Large intestine (tissue), 12 donors: ENCODE results near the gene LGI4. TPM values are rescaled to one million over a fixed set of nuclear protein-coding genes. Genes with fewer than 3 reads are reported as not detected.

Source experiments
- DNase-seq, 2 donors: peaks; one replicate each; pipeline versions ENCODE4 v3.0.0 to v3.0.0-alpha.2; 2013
- H3K27ac ChIP-seq: one replicate; pipeline ENCODE4 v1.5.1; 2013; ENCODE audit warnings: low read length
- H3K27me3 ChIP-seq: 2 replicates; pipeline ENCODE4 v1.6.1; 2013; ENCODE audit warnings: low read length; ENCODE audit not compliant: control insufficient read depth, insufficient read depth
- H3K36me3 ChIP-seq: 2 replicates; pipeline ENCODE4 v1.6.1; 2013; ENCODE audit warnings: low read length; ENCODE audit not compliant: control insufficient read depth, insufficient read depth
- H3K4me1 ChIP-seq: one replicate; pipeline ENCODE4 v1.6.1; 2013; ENCODE audit warnings: low read length; ENCODE audit not compliant: control insufficient read depth, insufficient read depth
- H3K4me3 ChIP-seq: one replicate; pipeline ENCODE4 v1.5.1; 2013; ENCODE audit warnings: low read length
- H3K9me3 ChIP-seq: one replicate; pipeline ENCODE4 v1.6.1; 2013; ENCODE audit warnings: mild to moderate bottlenecking, low read depth, low read length, moderate library complexity; ENCODE audit not compliant: control insufficient read depth
- WGBS: methylation state at CpG from one replicate; pipeline ENCODE4 v1.1.5; 2013; ENCODE audit warnings: low lambda C conversion rate; ENCODE audit not compliant: insufficient coverage; 5-methylcytosine and 5-hydroxymethylcytosine counted together
- long read RNA-seq, 11 donors: transcript quantifications; one replicate each; lab custom pipeline, GENCODE V29; 2026
- polyA plus RNA-seq: library from polyadenylated mRNA; unstranded; fragments of 120-200 nt; gene quantifications from one replicate; pipeline ENCODE4 v1.2.1, GENCODE V29; 2013

The LGI4 gene
- polyA plus RNA-seq = 9.4 TPM
- long read RNA-seq, donor 1, partial matches to known transcripts = 0 of 1 reads
- long read RNA-seq, donor 1, other reads (novel, unspliced or antisense) = 0 of 1 reads
- long read RNA-seq, donor 2, partial matches to known transcripts = 5 of 33 reads
- long read RNA-seq, donor 2, other reads (novel, unspliced or antisense) = 24 of 33 reads
- long read RNA-seq, donor 3 = 0 reads
- long read RNA-seq, donor 4 = 0 reads
- long read RNA-seq, donor 5, partial matches to known transcripts = 0 of 5 reads
- long read RNA-seq, donor 5, other reads (novel, unspliced or antisense) = 0 of 5 reads
- long read RNA-seq, donor 6, partial matches to known transcripts = 0 of 1 reads
- long read RNA-seq, donor 6, other reads (novel, unspliced or antisense) = 0 of 1 reads
- long read RNA-seq, donor 7, partial matches to known transcripts = 32 of 35 reads
- long read RNA-seq, donor 7, other reads (novel, unspliced or antisense) = 0 of 35 reads
- long read RNA-seq, donor 8 = 0 reads
- long read RNA-seq, donor 9, partial matches to known transcripts = 0 of 2 reads
- long read RNA-seq, donor 9, other reads (novel, unspliced or antisense) = 0 of 2 reads
- long read RNA-seq, donor 10, partial matches to known transcripts = 0 of 14 reads
- long read RNA-seq, donor 10, other reads (novel, unspliced or antisense) = 13 of 14 reads
- long read RNA-seq, donor 11, partial matches to known transcripts = 0 of 2 reads
- long read RNA-seq, donor 11, other reads (novel, unspliced or antisense) = 0 of 2 reads

DNA sequence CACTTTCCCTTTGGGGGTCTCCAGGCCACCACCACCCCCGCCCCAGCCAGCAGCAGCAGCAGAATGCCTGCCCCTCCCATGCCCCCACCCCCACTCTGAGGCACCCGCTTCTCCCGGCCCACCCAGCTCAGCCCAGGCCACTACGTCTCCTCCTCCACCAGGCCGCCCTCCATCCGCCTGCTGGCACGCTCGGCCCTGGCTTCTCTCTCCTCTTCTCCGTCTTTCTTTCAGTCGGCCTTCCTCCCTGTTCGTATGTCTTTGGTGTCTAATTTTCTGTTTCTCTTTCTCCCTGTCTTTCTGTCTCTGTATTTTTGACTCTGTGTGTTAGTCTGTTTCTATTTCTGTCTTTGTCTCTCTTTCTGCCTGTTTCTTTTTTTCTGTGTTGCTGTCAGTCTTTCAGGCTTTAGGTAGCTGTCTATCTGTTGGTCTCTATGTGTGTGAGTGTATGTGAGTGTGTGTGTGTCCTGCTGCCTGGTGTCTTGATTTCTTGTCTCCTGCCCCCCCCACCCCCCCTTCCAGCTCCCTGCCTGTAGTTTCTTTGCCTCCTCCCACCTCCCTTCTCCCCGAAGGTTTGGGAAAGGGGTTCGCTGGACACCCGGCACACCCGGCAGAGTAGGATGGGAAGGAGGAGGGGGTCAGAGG lies at the start of gene LGI4:
Gene LGI4 (minus strand): TSS at position 459 of the 642 bp plus-strand sequence. CDS start 379 bp downstream, at position 80.
- DNase-seq = no peak
- Histone ChIP-seq H3K4me3 (no peak within 1 kb of the TSS), H3K9me3 (peaks cover 3% of the 10 kb centered on the region), H3K27me3 (no peaks in the 10 kb centered on the region), H3K4me1 (peaks cover 57% of the 10 kb centered on the region), H3K27ac (peak within 1 kb of the TSS; percentile 11), H3K36me3 (no peaks in the 10 kb centered on the region)
- 60% methylated on average over 1 of the region's 15 CpGs for WGBS

DNA sequence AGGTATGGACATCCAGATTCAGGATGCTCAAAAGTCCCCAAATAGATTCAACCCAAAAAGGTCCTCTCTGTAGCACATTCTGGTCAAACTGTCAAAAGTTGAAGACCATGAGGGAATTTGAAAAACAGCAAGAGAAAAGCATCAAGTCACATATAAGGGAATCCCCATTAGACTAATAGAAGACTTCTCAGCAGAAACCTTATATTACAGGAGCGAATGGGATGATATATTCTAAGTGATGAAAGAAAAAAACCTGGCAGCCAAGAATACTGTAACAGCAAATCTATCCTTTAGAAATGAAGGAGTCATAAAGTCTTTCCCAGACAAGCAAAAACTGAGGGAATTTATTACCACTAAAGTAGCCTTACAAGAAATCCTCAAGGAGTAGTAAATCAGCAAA lies 49.4 kb upstream of the LGI4 start:
- no peaks in the 10 kb centered on the region for H3K9me3 ChIP-seq
- H3K36me3 ChIP-seq = no peaks in the 10 kb centered on the region
- no peaks in the 10 kb centered on the region for H3K4me1 ChIP-seq
- no peak overlapping the region for H3K27ac ChIP-seq
- H3K4me3 ChIP-seq = no peak overlapping the region
- WGBS = 100% methylated on average over 1 of the region's 1 CpG
- DNase-seq = no peak
- no peaks in the 10 kb centered on the region for H3K27me3 ChIP-seq

DNA sequence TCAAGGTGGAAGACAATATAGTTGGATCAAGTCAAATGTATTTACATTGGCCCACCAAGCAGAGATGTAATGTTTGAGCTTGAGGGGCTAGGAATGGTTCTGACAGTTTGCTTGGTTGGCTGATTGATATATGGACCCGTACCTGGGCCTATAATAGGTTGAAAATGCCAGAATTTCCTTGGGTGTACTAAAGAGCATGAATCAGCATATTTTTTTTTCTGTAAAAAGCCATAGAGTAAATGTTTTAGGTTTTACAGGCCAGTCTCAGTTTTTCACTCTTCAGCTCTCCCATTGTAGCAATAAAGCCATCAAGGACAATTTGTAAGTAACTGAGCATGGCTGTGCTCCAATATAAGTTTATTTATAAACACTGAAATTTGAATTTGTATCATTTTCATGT lies 46.5 kb upstream of the LGI4 start:
- Histone ChIP-seq H3K27ac (no peak overlapping the region), H3K9me3 (no peaks in the 10 kb centered on the region), H3K27me3 (no peaks in the 10 kb centered on the region), H3K4me3 (no peak overlapping the region), H3K36me3 (no peaks in the 10 kb centered on the region), H3K4me1 (no peaks in the 10 kb centered on the region)
- no peak for DNase-seq
- WGBS = 100% methylated on average over 1 of the region's 1 CpG

DNA sequence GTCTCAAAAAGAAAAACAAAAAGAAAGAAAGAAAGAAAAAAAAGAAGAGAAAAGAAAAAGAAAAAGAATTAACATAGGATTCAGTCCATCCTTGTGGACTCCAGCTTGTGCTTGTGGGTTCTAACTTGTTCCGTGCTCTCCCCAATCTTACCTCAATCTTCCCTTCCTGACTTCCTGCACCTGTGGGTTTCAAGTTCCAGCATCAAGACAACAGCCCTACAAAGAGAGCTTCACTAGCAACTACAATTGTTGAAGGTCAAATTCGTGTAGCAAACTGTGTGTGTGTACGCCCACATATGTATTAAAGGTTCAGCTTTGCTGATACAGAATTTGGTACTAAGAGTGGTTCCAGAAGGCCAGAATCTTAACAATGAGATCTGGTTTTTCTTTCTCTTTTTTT lies 45.0 kb upstream of the LGI4 start:
- no peak for DNase-seq
- WGBS = no CpG with 5 or more reads among the region's 3 CpGs

DNA sequence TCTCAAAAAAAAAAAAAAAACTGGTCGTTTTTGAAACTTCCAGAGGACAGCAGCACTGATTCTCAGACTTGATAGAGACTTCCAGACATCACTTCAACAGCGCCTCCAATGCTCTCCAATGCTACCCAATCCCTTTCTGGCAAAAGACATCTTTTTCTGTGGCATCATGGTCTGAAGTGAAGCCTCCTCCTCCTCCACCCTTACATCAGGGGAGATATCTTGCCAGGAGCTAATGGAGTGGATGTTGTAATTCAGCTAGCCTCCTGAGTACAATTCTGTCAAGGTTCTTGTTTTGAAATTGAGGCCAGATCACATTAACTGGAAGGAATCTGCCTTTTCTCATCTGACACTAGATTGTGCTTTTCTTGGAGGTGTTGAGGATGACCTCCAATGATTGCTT lies 43.8 kb upstream of the LGI4 start:
- peaks cover 4% of the 10 kb centered on the region for H3K4me1 ChIP-seq
- no CpG with 5 or more reads among the region's 2 CpGs for WGBS
- no peak for DNase-seq
- H3K9me3 ChIP-seq = no peaks in the 10 kb centered on the region
- no peak overlapping the region for H3K4me3 ChIP-seq
- H3K36me3 ChIP-seq = no peaks in the 10 kb centered on the region
- no peak overlapping the region for H3K27ac ChIP-seq
- no peaks in the 10 kb centered on the region for H3K27me3 ChIP-seq

More for the DNA sequence above, 45.0 kb upstream of the LGI4 start:
- H3K4me3 ChIP-seq = no peak overlapping the region
- no peak overlapping the region for H3K27ac ChIP-seq
- H3K36me3 ChIP-seq = no peaks in the 10 kb centered on the region
- no peaks in the 10 kb centered on the region for H3K9me3 ChIP-seq
- H3K27me3 ChIP-seq = no peaks in the 10 kb centered on the region
- peaks cover 4% of the 10 kb centered on the region for H3K4me1 ChIP-seq

DNA sequence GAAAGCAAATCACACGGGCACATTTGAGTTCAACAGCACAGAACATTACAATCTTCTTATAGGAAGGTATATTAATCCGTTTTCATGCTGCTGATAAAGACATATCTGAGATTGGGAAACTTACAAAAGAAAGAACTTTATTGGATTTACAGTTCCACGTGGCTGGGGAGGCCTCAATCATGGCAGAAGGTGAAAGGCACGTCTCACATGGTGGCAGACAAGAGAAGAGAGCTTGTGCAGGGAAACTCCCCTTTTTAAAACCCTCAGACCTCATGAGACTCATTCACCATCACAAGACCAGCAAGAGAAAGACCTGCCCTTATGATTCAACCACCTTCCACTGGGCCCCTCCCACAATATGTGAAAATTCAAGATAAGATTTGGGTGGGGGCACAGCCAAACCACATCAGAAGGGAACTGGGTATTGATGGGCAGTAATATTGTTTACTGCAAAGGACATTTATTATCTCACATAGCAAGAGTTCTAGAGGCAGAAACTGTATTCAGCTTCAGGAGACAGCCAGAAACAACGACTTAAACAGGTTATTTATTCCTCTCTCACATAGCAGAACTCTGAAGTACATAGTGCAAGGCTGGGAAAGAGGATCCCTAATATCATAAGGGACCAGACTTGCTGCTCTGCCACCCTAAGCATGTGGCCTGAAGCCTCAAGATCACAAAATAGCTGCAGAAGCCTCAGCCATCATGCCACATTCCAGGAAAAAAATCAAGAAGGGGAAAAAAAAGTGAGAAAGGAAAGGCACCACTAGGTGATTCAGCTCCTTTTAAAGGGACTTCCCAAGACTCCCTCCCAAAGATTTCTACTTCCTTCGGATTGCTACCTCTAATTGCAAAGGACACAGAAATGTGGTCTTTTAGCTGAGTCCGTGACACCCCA lies 42.8 kb upstream of the LGI4 start:
- H3K27me3 ChIP-seq = no peaks in the 10 kb centered on the region
- no peaks in the 10 kb centered on the region for H3K36me3 ChIP-seq
- no peaks in the 10 kb centered on the region for H3K9me3 ChIP-seq
- WGBS = no CpG with 5 or more reads among the region's 7 CpGs
- H3K4me1 ChIP-seq = peaks cover 4% of the 10 kb centered on the region
- H3K27ac ChIP-seq = no peak overlapping the region
- DNase-seq = no peak
- H3K4me3 ChIP-seq = no peak overlapping the region

DNA sequence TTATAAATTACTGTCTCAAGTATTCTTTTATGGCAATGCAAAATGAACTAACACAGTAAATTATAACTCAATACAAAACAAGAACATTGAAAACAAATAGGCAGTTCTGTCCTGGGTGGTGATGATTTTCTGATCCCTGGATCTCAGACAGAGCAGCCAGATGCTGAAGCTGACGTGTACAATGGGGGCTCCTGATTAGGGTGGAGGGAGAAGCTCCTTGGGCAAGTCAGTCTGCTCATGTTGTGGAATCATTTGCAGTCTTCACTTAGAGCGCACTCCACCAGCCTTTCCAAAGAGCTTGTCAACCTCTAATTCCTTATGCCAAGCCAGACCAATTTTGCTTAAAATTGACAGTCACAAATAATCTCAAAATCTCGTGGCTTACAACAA lies 41.3 kb upstream of the LGI4 start:
- Histone ChIP-seq H3K4me3 (no peak overlapping the region), H3K27me3 (no peaks in the 10 kb centered on the region), H3K9me3 (peaks cover 6% of the 10 kb centered on the region), H3K4me1 (peaks cover 4% of the 10 kb centered on the region), H3K27ac (no peak overlapping the region), H3K36me3 (no peaks in the 10 kb centered on the region)
- WGBS = no CpG with 5 or more reads among the region's 3 CpGs
- no peak for DNase-seq

DNA sequence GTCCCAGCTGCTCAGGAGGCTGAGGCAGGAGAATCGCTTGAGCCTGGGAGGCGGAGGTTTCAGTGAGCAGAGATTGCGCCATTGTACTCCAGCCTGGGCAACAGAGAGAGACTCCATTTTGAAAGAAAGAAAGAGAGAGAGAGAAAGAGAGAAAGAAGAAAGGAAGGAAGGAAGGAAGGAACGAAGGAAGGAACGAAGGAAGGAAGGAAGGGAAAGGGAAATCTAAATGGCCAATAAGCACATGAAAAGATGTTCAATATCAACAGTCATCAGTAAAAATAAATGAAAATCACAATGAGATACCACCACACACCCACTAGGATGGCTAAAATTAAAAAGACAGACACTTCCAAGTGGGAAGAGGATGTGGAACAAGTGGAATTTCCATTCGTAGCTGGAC lies 39.4 kb upstream of the LGI4 start:
- Histone ChIP-seq H3K9me3 (peaks cover 6% of the 10 kb centered on the region), H3K4me1 (peaks cover 4% of the 10 kb centered on the region), H3K27me3 (no peaks in the 10 kb centered on the region), H3K27ac (no peak overlapping the region), H3K4me3 (no peak overlapping the region), H3K36me3 (no peaks in the 10 kb centered on the region)
- 100% methylated on average over 5 of the region's 6 CpGs for WGBS
- no peak for DNase-seq

DNA sequence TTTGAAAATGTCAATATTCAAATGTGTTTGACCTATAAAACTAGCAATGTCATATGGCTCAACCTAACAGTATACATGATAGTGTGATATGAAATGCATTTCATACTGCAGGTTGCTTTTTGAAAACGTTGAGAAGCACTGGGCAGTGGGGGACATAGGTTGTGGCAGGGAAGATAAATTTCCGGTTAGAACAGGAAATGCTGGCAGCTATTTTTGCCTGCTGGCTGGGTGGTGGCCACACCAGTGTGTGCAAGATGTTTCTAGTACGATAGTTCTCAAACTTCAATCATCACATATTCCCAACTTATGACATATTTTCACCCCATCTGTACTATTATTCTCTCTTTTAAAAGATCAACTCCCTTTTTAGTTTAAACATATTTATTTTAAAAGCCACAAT lies 36.9 kb upstream of the LGI4 start:
- WGBS = no CpG with 5 or more reads among the region's 3 CpGs
- Histone ChIP-seq H3K27ac (no peak overlapping the region), H3K9me3 (peaks cover 6% of the 10 kb centered on the region), H3K4me3 (no peak overlapping the region), H3K36me3 (peaks cover under 1% of the 10 kb centered on the region), H3K4me1 (peaks cover 4% of the 10 kb centered on the region), H3K27me3 (no peaks in the 10 kb centered on the region)
- DNase-seq = no peak
